ENCODE data around the gene ERBB4. TPM values are rescaled to one million over a fixed set of nuclear protein-coding genes. Genes with fewer than 3 reads are reported as not detected.

ERBB4 gene
- total RNA-seq, 2 donors from 2014 or later, result 1.0 to 32.8 TPM

DNA sequence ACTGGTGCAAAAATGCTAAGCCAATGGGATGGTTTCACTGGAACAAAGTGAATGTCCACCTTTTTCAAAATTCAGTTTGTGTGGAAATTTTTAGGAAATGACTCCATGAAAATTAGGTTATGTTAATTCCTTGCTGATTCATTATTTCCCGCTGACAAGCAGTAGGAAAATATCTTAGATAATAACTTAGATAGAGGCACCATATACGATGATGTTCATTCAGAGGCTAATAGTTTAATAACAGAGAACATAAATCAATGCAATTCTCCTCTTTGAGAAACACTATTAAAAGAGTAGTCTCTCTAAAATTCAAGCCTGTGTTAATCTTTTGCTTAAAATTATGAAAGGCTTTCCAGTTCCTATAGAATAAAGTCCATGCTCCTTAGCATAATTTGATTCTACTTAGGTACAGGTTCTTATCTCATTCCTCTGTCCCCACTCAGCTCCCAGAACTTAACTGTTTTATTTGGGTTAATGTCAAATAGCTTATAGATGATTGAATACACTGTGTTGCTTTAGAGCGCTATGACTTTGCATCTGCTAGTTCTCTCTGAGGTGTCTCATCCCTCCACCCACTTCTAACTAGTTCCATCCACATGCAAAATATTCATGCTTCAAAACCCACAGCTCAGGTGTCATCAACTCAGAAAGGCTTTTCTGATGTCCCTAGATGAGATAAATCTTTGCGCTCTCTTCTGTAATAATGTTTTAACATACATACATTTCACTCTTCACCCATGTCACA, 503.6 kb downstream of the ERBB4 start:
- no peak for DNase-seq (ENCODE audit: low spot score)
- H3K9me3 ChIP-seq, result no peaks in the 10 kb centered on the region
- no peaks in the 10 kb centered on the region for H3K36me3 ChIP-seq
- no peaks in the 10 kb centered on the region for H3K27me3 ChIP-seq (replicated peaks; ENCODE audit: insufficient read depth)
- intact Hi-C loops (cut with DNase I), result no loop called here
- no peak overlapping the region for H3K4me3 ChIP-seq
- no peak overlapping the region for H3K27ac ChIP-seq
- H3K4me1 ChIP-seq (replicated peaks), result no peaks in the 10 kb centered on the region
- TF ChIP-seq, protein P1, sequence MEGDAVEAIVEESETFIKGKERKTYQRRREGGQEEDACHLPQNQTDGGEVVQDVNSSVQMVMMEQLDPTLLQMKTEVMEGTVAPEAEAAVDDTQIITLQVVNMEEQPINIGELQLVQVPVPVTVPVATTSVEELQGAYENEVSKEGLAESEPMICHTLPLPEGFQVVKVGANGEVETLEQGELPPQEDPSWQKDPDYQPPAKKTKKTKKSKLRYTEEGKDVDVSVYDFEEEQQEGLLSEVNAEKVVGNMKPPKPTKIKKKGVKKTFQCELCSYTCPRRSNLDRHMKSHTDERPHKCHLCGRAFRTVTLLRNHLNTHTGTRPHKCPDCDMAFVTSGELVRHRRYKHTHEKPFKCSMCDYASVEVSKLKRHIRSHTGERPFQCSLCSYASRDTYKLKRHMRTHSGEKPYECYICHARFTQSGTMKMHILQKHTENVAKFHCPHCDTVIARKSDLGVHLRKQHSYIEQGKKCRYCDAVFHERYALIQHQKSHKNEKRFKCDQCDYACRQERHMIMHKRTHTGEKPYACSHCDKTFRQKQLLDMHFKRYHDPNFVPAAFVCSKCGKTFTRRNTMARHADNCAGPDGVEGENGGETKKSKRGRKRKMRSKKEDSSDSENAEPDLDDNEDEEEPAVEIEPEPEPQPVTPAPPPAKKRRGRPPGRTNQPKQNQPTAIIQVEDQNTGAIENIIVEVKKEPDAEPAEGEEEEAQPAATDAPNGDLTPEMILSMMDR (IDR thresholded peaks at IDR 0.05), result no peak
- TF ChIP-seq POLR2AphosphoS5 (IDR thresholded peaks at IDR 0.05), result no peak
- TF ChIP-seq POLR2A (IDR thresholded peaks at IDR 0.05), result no peak
- 76% methylated on average over 4 of the region's 4 CpGs for WGBS

DNA sequence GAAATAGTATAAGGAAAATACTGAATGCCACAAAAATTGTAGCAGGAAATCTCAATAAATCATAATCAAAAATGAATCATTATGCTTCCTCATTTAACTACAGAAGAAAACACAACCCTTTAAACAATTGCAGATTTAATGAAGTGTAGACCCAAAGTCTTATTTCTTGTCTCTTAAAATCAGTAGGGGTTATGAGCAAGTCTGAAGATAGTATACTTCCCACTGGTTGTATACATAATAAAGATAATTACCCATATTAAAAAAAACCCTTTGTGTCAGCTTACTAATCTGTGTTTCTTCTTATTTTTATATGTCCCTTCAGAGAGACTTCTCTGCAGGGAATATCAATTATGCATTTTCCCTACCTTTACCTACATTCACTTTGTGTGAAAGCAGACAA, 504.7 kb downstream of the ERBB4 start:
- H3K4me1 ChIP-seq (replicated peaks), result no peaks in the 10 kb centered on the region
- no peaks in the 10 kb centered on the region for H3K36me3 ChIP-seq
- H3K27ac ChIP-seq, result no peak overlapping the region
- no peaks in the 10 kb centered on the region for H3K27me3 ChIP-seq (replicated peaks; ENCODE audit: insufficient read depth)
- H3K9me3 ChIP-seq, result no peaks in the 10 kb centered on the region
- DNase-seq (ENCODE audit: low spot score), result no peak
- H3K4me3 ChIP-seq, result no peak overlapping the region
- TF ChIP-seq POLR2AphosphoS5 (IDR thresholded peaks at IDR 0.05), result no peak
- TF ChIP-seq POLR2A (IDR thresholded peaks at IDR 0.05), result no peak
- TF ChIP-seq, protein P1 (IDR thresholded peaks at IDR 0.05), result no peak
- intact Hi-C loops (cut with DNase I), result no loop called here

DNA sequence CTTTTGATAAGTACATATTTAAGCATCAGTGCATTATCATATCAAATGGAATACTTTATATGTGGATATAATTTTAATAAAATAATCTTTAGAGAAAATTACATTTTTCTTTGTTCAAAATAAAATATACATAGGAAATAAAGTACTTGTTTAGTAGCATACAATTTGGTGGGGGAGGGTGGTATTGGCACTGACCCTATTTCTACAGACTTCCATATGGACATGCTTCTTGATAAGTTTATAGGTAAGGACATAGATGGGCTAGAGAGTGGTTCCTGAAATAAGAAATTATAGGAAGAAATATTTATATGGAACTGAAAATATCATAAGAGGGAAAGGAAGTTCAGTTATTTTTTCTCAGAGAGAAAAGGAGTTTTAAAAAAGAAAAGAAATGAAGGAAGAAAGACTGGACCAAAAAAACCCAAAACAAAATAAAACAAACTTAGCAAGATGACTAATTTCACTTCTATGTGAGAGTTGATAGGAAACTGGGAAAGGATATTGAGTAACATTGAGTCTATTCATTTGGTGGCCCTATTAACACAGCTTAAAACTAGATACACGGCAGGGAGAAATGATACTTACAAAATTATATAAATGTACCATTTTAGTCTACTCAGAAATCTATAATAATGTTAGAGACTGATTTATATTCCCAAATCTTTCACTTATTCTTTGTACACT, 505.9 kb downstream of the ERBB4 start:
- Histone ChIP-seq H3K4me1 (replicated peaks) (no peaks in the 10 kb centered on the region), H3K9me3 (no peaks in the 10 kb centered on the region), H3K27ac (no peak overlapping the region), H3K36me3 (no peaks in the 10 kb centered on the region), H3K4me3 (no peak overlapping the region), H3K27me3 (replicated peaks; ENCODE audit: insufficient read depth) (no peaks in the 10 kb centered on the region)
- no peak for TF ChIP-seq POLR2AphosphoS5 (IDR thresholded peaks at IDR 0.05)
- TF ChIP-seq, protein P1 (IDR thresholded peaks at IDR 0.05), result no peak
- no peak for TF ChIP-seq POLR2A (IDR thresholded peaks at IDR 0.05)
- intact Hi-C loops (cut with DNase I), result no loop called here
- no peak for DNase-seq (ENCODE audit: low spot score)
- 87% methylated on average over 1 of the region's 1 CpG for WGBS

DNA sequence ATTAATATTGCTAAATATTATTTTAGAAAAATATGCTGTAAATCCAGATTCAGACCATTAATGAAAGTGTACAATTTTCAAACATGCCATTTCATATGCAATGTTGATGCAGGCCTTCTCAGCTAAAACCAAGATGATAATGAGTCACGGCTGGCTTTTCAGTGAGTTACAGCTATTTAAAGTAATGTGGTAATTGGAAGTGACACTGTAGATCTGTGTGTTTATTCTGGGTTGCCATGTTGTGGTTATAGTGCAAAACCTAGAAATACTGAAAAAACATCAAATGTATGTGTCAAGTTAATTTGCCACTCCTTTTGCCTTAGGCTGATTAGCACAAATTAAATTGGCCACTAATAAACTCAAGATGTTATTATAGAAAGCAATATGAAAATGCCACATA, 506.6 kb downstream of the ERBB4 start:
- intact Hi-C loops (cut with DNase I), result no loop called here
- Histone ChIP-seq H3K27me3 (replicated peaks; ENCODE audit: insufficient read depth) (no peaks in the 10 kb centered on the region), H3K4me1 (replicated peaks) (no peaks in the 10 kb centered on the region), H3K4me3 (no peak overlapping the region), H3K27ac (no peak overlapping the region), H3K9me3 (no peaks in the 10 kb centered on the region), H3K36me3 (no peaks in the 10 kb centered on the region)
- DNase-seq (ENCODE audit: low spot score), result no peak
- 88% methylated on average over 1 of the region's 1 CpG for WGBS
- TF ChIP-seq POLR2A (IDR thresholded peaks at IDR 0.05), result no peak
- no peak for TF ChIP-seq POLR2AphosphoS5 (IDR thresholded peaks at IDR 0.05)
- TF ChIP-seq, protein P1 (IDR thresholded peaks at IDR 0.05), result no peak

DNA sequence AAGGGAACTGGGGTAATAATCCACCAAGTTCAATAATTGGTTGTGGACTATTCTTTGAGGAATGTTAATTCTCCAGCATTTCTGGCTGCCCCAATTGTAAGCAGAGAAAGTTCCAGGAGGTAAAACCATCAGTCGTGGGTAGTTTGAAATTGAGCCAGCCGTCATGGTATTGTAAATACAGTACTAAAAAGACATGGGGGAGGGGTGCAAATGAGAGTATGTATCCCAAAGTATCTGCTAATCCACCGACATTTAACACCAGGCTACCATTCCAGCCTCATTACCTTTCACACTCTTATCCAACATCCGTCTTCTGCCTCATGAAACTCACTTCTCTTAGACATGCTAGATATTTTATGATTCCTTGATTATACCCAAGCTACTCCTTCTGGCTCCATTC, 507.9 kb downstream of the ERBB4 start:
- H3K27ac ChIP-seq, result no peak overlapping the region
- intact Hi-C loops (cut with DNase I), result no loop called here

More for the DNA sequence above, 507.9 kb downstream of the ERBB4 start:
- H3K4me3 ChIP-seq, result no peak overlapping the region
- no peak for TF ChIP-seq POLR2A (IDR thresholded peaks at IDR 0.05)
- no peak for TF ChIP-seq POLR2AphosphoS5 (IDR thresholded peaks at IDR 0.05)
- TF ChIP-seq, protein P1 (IDR thresholded peaks at IDR 0.05), result no peak
- 47% methylated on average over 4 of the region's 4 CpGs for whole genome bisulfite sequencing
- no peaks in the 10 kb centered on the region for H3K9me3 ChIP-seq
- no peaks in the 10 kb centered on the region for H3K4me1 ChIP-seq (replicated peaks)
- no peaks in the 10 kb centered on the region for H3K36me3 ChIP-seq
- DNase-seq (ENCODE audit: low spot score), result no peak
- H3K27me3 ChIP-seq (replicated peaks; ENCODE audit: insufficient read depth), result no peaks in the 10 kb centered on the region

Data from prostate gland (tissue), 2 donors.